Gastroesophageal sphincter (tissue), 3 donors: ENCODE results near the gene SLC5A9.

Experiments used
- CTCF ChIP-seq, 4 experiments: fragments of 200-600 bp in 2 of 4; fragments of 450-650 bp in 2 of 4; sonication (generic) in 1 of 4; IDR thresholded peaks; one replicate each; pipeline ENCODE4 v1.5.1; 2017 to 2019; ENCODE audit warnings: antibody characterized with exemption in 4 of 4, mild to moderate bottlenecking in 2 of 4, moderate library complexity in 2 of 4
- POLR2AphosphoS5 ChIP-seq: sonication (generic); formaldehyde crosslinking; IDR thresholded peaks from one replicate; pipeline ENCODE4 v1.6.1; 2017; ENCODE audit warnings: antibody characterized with exemption

- TF ChIP-seq POLR2AphosphoS5 = no peak
- TF ChIP-seq CTCF (IDR thresholded peaks at IDR 0.05) = no peak
Measured at GRCh38 chr1:48215889-48216288, 6.6 kb upstream of the SLC5A9 start.
